HEK293 (cell line): ENCODE data around the gene LRRC8D.

Source experiments
- EGR2 ChIP-seq: fragments of 450-650 bp; formaldehyde crosslinking; IDR thresholded peaks from 2 replicates; pipeline ENCODE4 v1.5.1; 2016; ENCODE audit warnings: low read depth, missing biosample characterization, missing genetic modification characterization
- PRDM1 ChIP-seq: fragments of 450-650 bp; formaldehyde crosslinking; IDR thresholded peaks from 2 replicates; pipeline ENCODE4; 2016; ENCODE audit warnings: missing biosample characterization, missing genetic modification characterization
- YY1 ChIP-seq: fragments of 450-650 bp; formaldehyde crosslinking; IDR thresholded peaks from 2 replicates; pipeline ENCODE4 v1.5.1; 2018; ENCODE audit warnings: missing biosample characterization, missing genetic modification characterization
- ZNF157 ChIP-seq: fragments of 450-650 bp; formaldehyde crosslinking; IDR thresholded peaks from 2 replicates; pipeline ENCODE4 v1.5.1; 2016; ENCODE audit warnings: missing biosample characterization, missing genetic modification characterization
- TF ChIP-seq, protein P1 (sequence below): fragments of 450-650 bp; formaldehyde crosslinking; IDR thresholded peaks from 2 replicates; pipeline ENCODE4 v1.5.1; 2016; ENCODE audit warnings: missing biosample characterization, missing genetic modification characterization, low read depth
- TF ChIP-seq, protein P2 (sequence below): sonication (generic); formaldehyde crosslinking; IDR thresholded peaks from 2 replicates; pipeline ENCODE4 v1.8.1; 2022; ENCODE audit warnings: mild to moderate bottlenecking, moderate library complexity, missing genetic modification reagents
- TF ChIP-seq, protein P3 (sequence below): fragments of 450-650 bp; formaldehyde crosslinking; IDR thresholded peaks from 2 replicates; pipeline ENCODE4 v1.5.1; 2016; ENCODE audit warnings: missing biosample characterization, missing genetic modification characterization
- TF ChIP-seq, protein P4 (sequence below): fragments of 450-650 bp; IDR thresholded peaks from 2 replicates; pipeline ENCODE4 v1.5.1; 2018; ENCODE audit warnings: missing biosample characterization, mild to moderate bottlenecking, missing genetic modification characterization
- TF ChIP-seq, protein P5 (sequence below): fragments of 450-650 bp; formaldehyde crosslinking; IDR thresholded peaks from 2 replicates; pipeline ENCODE4 v1.5.1; 2017; ENCODE audit warnings: missing biosample characterization, mild to moderate bottlenecking, missing genetic modification characterization, moderate library complexity

DNA sequence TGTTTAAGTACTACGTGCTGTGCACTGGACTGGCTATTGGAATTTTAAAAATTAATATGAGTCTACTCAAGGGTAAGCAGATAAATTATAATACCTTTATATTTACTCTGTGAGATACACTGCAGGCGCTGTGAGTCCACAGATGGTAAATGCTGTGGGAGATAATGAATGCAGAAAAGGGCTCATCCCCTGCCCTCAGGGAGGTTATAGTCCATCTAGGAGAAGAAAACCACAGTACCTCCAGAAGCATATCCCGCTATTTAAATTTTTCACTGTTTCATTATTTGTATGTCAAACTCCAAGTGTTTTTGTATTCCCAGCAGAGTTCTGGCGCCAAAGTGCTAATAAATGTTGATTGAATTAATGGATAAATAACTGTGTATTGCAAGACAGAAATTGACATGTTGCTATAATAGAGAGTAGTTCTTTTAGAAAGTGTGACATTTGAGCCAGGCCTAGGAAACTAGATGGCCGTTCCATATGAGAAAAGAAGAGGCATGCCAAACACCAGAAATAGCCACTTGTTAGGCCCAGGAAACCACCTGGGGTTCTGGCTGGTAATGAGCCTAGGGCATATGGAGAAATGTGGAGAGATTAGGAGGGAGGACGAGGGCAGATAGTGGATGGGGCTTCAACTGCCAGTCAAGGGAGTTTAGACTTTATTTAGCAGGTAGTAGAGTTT is 61.7 kb downstream of the LRRC8D start:
- TF ChIP-seq, protein P1, sequence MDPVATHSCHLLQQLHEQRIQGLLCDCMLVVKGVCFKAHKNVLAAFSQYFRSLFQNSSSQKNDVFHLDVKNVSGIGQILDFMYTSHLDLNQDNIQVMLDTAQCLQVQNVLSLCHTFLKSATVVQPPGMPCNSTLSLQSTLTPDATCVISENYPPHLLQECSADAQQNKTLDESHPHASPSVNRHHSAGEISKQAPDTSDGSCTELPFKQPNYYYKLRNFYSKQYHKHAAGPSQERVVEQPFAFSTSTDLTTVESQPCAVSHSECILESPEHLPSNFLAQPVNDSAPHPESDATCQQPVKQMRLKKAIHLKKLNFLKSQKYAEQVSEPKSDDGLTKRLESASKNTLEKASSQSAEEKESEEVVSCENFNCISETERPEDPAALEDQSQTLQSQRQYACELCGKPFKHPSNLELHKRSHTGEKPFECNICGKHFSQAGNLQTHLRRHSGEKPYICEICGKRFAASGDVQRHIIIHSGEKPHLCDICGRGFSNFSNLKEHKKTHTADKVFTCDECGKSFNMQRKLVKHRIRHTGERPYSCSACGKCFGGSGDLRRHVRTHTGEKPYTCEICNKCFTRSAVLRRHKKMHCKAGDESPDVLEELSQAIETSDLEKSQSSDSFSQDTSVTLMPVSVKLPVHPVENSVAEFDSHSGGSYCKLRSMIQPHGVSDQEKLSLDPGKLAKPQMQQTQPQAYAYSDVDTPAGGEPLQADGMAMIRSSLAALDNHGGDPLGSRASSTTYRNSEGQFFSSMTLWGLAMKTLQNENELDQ = no peak
- TF ChIP-seq, protein P2, sequence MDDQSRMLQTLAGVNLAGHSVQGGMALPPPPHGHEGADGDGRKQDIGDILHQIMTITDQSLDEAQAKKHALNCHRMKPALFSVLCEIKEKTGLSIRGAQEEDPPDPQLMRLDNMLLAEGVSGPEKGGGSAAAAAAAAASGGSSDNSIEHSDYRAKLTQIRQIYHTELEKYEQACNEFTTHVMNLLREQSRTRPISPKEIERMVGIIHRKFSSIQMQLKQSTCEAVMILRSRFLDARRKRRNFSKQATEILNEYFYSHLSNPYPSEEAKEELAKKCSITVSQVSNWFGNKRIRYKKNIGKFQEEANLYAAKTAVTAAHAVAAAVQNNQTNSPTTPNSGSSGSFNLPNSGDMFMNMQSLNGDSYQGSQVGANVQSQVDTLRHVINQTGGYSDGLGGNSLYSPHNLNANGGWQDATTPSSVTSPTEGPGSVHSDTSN = no peak
- TF ChIP-seq, protein P3, sequence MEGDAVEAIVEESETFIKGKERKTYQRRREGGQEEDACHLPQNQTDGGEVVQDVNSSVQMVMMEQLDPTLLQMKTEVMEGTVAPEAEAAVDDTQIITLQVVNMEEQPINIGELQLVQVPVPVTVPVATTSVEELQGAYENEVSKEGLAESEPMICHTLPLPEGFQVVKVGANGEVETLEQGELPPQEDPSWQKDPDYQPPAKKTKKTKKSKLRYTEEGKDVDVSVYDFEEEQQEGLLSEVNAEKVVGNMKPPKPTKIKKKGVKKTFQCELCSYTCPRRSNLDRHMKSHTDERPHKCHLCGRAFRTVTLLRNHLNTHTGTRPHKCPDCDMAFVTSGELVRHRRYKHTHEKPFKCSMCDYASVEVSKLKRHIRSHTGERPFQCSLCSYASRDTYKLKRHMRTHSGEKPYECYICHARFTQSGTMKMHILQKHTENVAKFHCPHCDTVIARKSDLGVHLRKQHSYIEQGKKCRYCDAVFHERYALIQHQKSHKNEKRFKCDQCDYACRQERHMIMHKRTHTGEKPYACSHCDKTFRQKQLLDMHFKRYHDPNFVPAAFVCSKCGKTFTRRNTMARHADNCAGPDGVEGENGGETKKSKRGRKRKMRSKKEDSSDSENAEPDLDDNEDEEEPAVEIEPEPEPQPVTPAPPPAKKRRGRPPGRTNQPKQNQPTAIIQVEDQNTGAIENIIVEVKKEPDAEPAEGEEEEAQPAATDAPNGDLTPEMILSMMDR (tag by site-specific recombination) = no peak
- TF ChIP-seq, protein P4, sequence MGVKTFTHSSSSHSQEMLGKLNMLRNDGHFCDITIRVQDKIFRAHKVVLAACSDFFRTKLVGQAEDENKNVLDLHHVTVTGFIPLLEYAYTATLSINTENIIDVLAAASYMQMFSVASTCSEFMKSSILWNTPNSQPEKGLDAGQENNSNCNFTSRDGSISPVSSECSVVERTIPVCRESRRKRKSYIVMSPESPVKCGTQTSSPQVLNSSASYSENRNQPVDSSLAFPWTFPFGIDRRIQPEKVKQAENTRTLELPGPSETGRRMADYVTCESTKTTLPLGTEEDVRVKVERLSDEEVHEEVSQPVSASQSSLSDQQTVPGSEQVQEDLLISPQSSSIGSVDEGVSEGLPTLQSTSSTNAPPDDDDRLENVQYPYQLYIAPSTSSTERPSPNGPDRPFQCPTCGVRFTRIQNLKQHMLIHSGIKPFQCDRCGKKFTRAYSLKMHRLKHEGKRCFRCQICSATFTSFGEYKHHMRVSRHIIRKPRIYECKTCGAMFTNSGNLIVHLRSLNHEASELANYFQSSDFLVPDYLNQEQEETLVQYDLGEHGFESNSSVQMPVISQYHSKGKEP (tag by site-specific recombination) = no peak
- TF ChIP-seq YY1 = no peak
- no peak for TF ChIP-seq PRDM1 (tag by site-specific recombination)
- TF ChIP-seq, protein P5, sequence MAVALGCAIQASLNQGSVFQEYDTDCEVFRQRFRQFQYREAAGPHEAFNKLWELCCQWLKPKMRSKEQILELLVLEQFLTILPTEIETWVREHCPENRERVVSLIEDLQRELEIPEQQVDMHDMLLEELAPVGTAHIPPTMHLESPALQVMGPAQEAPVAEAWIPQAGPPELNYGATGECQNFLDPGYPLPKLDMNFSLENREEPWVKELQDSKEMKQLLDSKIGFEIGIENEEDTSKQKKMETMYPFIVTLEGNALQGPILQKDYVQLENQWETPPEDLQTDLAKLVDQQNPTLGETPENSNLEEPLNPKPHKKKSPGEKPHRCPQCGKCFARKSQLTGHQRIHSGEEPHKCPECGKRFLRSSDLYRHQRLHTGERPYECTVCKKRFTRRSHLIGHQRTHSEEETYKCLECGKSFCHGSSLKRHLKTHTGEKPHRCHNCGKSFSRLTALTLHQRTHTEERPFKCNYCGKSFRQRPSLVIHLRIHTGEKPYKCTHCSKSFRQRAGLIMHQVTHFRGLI = no peak
- no peak for TF ChIP-seq EGR2
- TF ChIP-seq ZNF157 = no peak
